Hepatocyte (in vitro differentiated cells): ENCODE measurements around the gene ALOXE3. TPM values are rescaled to one million over a fixed set of nuclear protein-coding genes. Genes with fewer than 3 reads are reported as not detected.

Source experiments
- DNase-seq: peaks from one replicate; pipeline ENCODE4 v3.0.0-alpha.2; 2016; ENCODE audit warnings: low spot score
- H2AFZ ChIP-seq: fragments of 200-600 bp; sonication (generic); 2 replicates; pipeline ENCODE4 v1.6.0; 2016; ENCODE audit warnings: antibody characterized with exemption, mild to moderate bottlenecking
- H3K27ac ChIP-seq: fragments of 200-600 bp; sonication (generic); 2 replicates; pipeline ENCODE4 v1.5.1; 2016; ENCODE audit warnings: mild to moderate bottlenecking
- H3K27me3 ChIP-seq: fragments of 200-600 bp; sonication (generic); 2 replicates; pipeline ENCODE4 v1.6.1; 2016
- H3K36me3 ChIP-seq: fragments of 200-600 bp; sonication (generic); replicated peaks from 2 replicates; pipeline ENCODE4 v1.5.1; 2016; ENCODE audit warnings: low read depth; ENCODE audit not compliant: insufficient read depth
- H3K4me1 ChIP-seq: fragments of 200-600 bp; sonication (generic); 2 replicates; pipeline ENCODE4 v1.5.1; 2016; ENCODE audit warnings: mild to moderate bottlenecking, moderate library complexity; ENCODE audit not compliant: insufficient read depth
- H3K4me2 ChIP-seq: fragments of 200-600 bp; sonication (generic); 2 replicates; pipeline ENCODE4 v1.6.0; 2016
- H3K4me3 ChIP-seq: fragments of 200-600 bp; sonication (generic); 2 replicates; pipeline ENCODE4 v1.5.1; 2016; ENCODE audit warnings: mild to moderate bottlenecking
- H3K79me2 ChIP-seq: fragments of 200-600 bp; sonication (generic); 2 replicates; pipeline ENCODE4 v1.6.0; 2017; ENCODE audit warnings: mild to moderate bottlenecking
- H3K9me2 ChIP-seq: fragments of 200-600 bp; sonication (generic); replicated peaks from 2 replicates; pipeline ENCODE4 v1.6.0; 2017; ENCODE audit warnings: mild to moderate bottlenecking; ENCODE audit not compliant: insufficient read depth
- H3K9me3 ChIP-seq: fragments of 200-600 bp; sonication (generic); 2 replicates; pipeline ENCODE4 v1.5.1; 2016; ENCODE audit warnings: low read depth, mild to moderate bottlenecking
- H4K20me1 ChIP-seq: fragments of 200-600 bp; sonication (generic); 2 replicates; pipeline ENCODE4 v1.6.0; 2016; ENCODE audit warnings: mild to moderate bottlenecking; ENCODE audit not compliant: insufficient read depth, poor library complexity, severe bottlenecking
- EZH2 ChIP-seq: fragments of 200-600 bp; sonication (generic); IDR thresholded peaks from 2 replicates; pipeline ENCODE4 v1.6.1; 2016; ENCODE audit warnings: antibody characterized with exemption, mild to moderate bottlenecking, borderline replicate concordance
- EZH2phosphoT487 ChIP-seq: fragments of 200-600 bp; sonication (generic); IDR thresholded peaks from one replicate; pipeline ENCODE4 v1.6.1; 2018; ENCODE audit warnings: antibody characterized with exemption, mild to moderate bottlenecking, low read depth, moderate library complexity; ENCODE audit not compliant: unreplicated experiment, severe bottlenecking
- WGBS: methylation state at CpG from one replicate; pipeline ENCODE4 v1.1.6; 2016; ENCODE audit warnings: low lambda C conversion rate; ENCODE audit errors: missing lambda C conversion rate; 5-methylcytosine and 5-hydroxymethylcytosine counted together
- polyA plus RNA-seq: library from polyadenylated mRNA; unstranded; fragments of >200 nt; fragmentation: Nextera tagmentation; extraction: Ambion mirVana; gene quantifications from 2 replicates; pipeline ENCODE4 v1.2.1, GENCODE V29; 2016
- total RNA-seq: library from RNA; depleted of rRNA; stranded (reverse); fragments of >200 nt; gene quantifications from 2 replicates; pipeline ENCODE4 v1.2.3, GENCODE V29; 2014
- TF ChIP-seq, protein P1 (sequence below): fragments of 200-600 bp; sonication (generic); IDR thresholded peaks from 2 replicates; pipeline ENCODE4 v1.5.1; 2016; ENCODE audit warnings: antibody characterized with exemption, mild to moderate bottlenecking; ENCODE audit not compliant: poor library complexity

Gene ALOXE3
- total and polyA plus RNA-seq, 2 experiments from 2014 or later: 0.77 to 1.5 TPM

DNA sequence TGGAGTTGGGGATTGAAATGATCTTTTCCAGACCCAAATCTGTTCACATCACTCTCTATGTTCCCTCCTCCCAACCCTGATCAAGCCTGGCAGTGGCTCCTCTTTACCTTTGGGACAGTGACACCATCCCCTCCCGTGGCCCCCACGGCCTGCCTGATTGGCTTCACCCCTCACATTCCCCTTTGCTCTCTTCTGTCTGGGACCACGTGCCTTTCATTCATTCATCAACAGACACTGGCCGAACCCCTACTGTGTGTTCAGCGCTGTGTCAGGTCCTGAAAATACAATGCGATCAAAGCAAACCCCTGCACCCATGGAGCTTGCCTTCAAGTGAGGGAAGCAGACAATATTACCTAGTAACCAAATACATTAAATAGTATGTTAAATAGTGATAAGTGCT lies 28.6 kb downstream of the ALOXE3 start:
- WGBS: 75% methylated on average over 6 of the region's 6 CpGs
- no peaks in the 10 kb centered on the region for H3K36me3 ChIP-seq
- no peak overlapping the region for H2AFZ ChIP-seq
- H3K4me3 ChIP-seq: no peak overlapping the region
- TF ChIP-seq, protein P1, sequence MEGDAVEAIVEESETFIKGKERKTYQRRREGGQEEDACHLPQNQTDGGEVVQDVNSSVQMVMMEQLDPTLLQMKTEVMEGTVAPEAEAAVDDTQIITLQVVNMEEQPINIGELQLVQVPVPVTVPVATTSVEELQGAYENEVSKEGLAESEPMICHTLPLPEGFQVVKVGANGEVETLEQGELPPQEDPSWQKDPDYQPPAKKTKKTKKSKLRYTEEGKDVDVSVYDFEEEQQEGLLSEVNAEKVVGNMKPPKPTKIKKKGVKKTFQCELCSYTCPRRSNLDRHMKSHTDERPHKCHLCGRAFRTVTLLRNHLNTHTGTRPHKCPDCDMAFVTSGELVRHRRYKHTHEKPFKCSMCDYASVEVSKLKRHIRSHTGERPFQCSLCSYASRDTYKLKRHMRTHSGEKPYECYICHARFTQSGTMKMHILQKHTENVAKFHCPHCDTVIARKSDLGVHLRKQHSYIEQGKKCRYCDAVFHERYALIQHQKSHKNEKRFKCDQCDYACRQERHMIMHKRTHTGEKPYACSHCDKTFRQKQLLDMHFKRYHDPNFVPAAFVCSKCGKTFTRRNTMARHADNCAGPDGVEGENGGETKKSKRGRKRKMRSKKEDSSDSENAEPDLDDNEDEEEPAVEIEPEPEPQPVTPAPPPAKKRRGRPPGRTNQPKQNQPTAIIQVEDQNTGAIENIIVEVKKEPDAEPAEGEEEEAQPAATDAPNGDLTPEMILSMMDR: no peak
- TF ChIP-seq EZH2 (no peak), EZH2phosphoT487 (no peak)
- no peaks in the 10 kb centered on the region for H3K9me3 ChIP-seq
- peaks cover 25% of the 10 kb centered on the region for H3K27me3 ChIP-seq
- H4K20me1 ChIP-seq: no peaks in the 10 kb centered on the region
- H3K27ac ChIP-seq: no peak overlapping the region
- DNase-seq: no peak
- no peaks in the 10 kb centered on the region for H3K9me2 ChIP-seq
- no peaks in the 10 kb centered on the region for H3K79me2 ChIP-seq
- H3K4me2 ChIP-seq: no peak overlapping the region
- no peaks in the 10 kb centered on the region for H3K4me1 ChIP-seq

DNA sequence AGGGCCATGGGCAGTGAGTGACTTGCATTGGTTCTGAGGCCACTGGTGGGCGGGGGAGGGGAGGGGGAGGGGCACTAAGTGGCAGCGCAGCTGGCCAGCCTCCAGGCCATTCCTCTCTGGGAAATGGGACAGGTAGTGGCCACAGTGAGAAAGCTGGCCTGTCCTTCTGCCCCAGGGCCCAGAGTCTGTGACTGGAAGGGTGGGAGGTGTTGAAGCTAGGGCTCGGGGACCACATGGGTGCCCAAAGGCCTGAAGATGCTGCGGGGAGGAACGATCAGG lies 30.4 kb downstream of the ALOXE3 start:
- Histone ChIP-seq H3K4me1 (no peaks in the 10 kb centered on the region), H3K36me3 (no peaks in the 10 kb centered on the region), H3K79me2 (no peaks in the 10 kb centered on the region), H3K9me2 (no peaks in the 10 kb centered on the region), H3K9me3 (no peaks in the 10 kb centered on the region), H2AFZ (no peak overlapping the region), H3K27me3 (peaks cover 25% of the 10 kb centered on the region), H3K4me3 (no peak overlapping the region), H4K20me1 (no peaks in the 10 kb centered on the region), H3K27ac (no peak overlapping the region), H3K4me2 (no peak overlapping the region)
- WGBS: 83% methylated on average over 5 of the region's 5 CpGs
- TF ChIP-seq, protein P1: no peak
- no peak for TF ChIP-seq EZH2
- no peak for TF ChIP-seq EZH2phosphoT487
- DNase-seq: no peak

DNA sequence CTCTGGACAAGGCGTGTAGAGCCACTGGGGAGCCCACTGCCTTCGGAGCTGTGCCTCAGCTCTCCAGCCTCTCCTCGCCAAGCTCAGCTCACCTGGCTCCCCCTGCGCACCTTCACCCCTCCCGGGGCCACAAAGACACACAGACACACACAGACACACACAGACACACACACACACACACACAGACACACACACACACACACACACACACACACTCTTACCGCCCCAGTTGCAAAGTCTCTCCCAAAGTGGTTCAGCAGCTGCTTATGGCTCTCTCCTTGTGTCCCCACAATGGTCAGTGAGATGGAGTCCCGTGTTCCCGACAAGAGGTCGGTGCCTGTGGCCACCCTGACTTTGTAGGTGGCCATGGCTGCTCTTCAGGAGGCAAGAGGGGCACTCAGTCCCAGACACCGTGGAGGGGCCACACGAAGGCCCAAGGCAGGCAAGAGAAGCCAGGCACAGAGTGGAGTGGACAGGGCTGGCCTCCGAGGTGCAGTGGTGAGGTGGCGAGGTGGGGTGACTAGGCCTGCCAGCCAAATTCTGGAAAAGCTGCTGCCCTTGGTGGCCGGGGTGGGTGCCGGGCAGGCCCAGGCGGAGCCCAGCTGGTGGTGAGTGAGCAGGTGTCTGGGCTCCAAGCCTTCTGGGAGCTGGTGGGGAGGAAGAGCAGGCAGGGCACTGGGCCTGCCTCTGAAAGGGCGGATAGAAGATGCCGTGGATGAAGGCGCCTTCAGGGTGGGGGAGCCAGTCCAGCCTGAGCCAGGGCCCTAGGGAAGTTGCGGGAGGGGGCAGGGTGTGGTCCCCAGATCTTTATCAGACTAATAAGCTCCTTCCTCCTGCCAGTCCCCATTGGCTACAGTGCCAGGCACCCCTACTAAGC lies 31.0 kb downstream of the ALOXE3 start, which contains the start of gene ALOX12B:
ALOX12B (minus strand) TSS at position 642 of the 877 bp plus-strand sequence; CDS start at position 368, 274 bp downstream.
- no peaks in the 10 kb centered on the region for H3K4me1 ChIP-seq
- H3K36me3 ChIP-seq: no peaks in the 10 kb centered on the region
- H2AFZ ChIP-seq: no peak within 1 kb of the TSS
- H3K9me2 ChIP-seq: no peaks in the 10 kb centered on the region
- H3K4me3 ChIP-seq: no peak within 1 kb of the TSS
- no peaks in the 10 kb centered on the region for H3K9me3 ChIP-seq
- DNase-seq: no peak
- no peaks in the 10 kb centered on the region for H3K79me2 ChIP-seq
- no peak within 1 kb of the TSS for H3K27ac ChIP-seq
- peaks cover 25% of the 10 kb centered on the region for H3K27me3 ChIP-seq
- TF ChIP-seq, protein P1: no peak
- TF ChIP-seq EZH2: no peak
- TF ChIP-seq EZH2phosphoT487: no peak
- H4K20me1 ChIP-seq: no peaks in the 10 kb centered on the region
- 86% methylated on average over 20 of the region's 20 CpGs for WGBS
- no peak within 1 kb of the TSS for H3K4me2 ChIP-seq
